Coronary artery (tissue), 2 donors: ENCODE data around the gene CHST5.

Experiments used
- DNase-seq: peaks from one replicate; pipeline ENCODE4 v3.0.0-alpha.2; 2017; ENCODE audit warnings: low spot score
- H3K27ac ChIP-seq, 2 donors: fragments of 200-600 bp; sonication (generic); one replicate each; pipeline ENCODE4 v1.5.1; 2016 to 2019
- H3K4me3 ChIP-seq: fragments of 200-600 bp; sonication (generic); 2 replicates; pipeline ENCODE4 v1.5.1; 2016; ENCODE audit warnings: mild to moderate bottlenecking, moderate library complexity
- CTCF ChIP-seq: fragments of 200-600 bp; sonication (generic); IDR thresholded peaks from one replicate; pipeline ENCODE4 v1.5.1; 2019; ENCODE audit warnings: antibody characterized with exemption

Gene CHST5

GRCh38 chr16:75494661-75495075, 41.2 kb downstream of the CHST5 start:
- H3K4me3 ChIP-seq: peak overlapping the region; percentile 77
- DNase-seq: no peak
- H3K27ac ChIP-seq: peak overlapping the region in 1 of 2 donors; percentile 42
- no peak for TF ChIP-seq CTCF

- H3K4me3 ChIP-seq: peak overlapping the region; percentile 77
- no peak for DNase-seq
- H3K27ac ChIP-seq: peak overlapping the region in 1 of 2 donors; percentile 42
- TF ChIP-seq CTCF: no peak
These were observed 41.7 kb downstream of the CHST5 start for GRCh38 chr16:75494184-75494583.

- no peak overlapping the region for H3K27ac ChIP-seq
- no peak for DNase-seq
- no peak for TF ChIP-seq CTCF
These were observed 44.0 kb downstream of the CHST5 start for GRCh38 chr16:75491876-75492275.

GRCh38 chr16:75488322-75488721, 47.6 kb downstream of the CHST5 start:
- Histone ChIP-seq H3K4me3 (no peak overlapping the region), H3K27ac (no peak overlapping the region)
- DNase-seq: no peak
- no peak for TF ChIP-seq CTCF

More at GRCh38 chr16:75491876-75492275, 44.0 kb downstream of the CHST5 start:
- no peak overlapping the region for H3K4me3 ChIP-seq

- Histone ChIP-seq H3K4me3 (no peak overlapping the region), H3K27ac (no peak overlapping the region)
- no peak for DNase-seq
- no peak for TF ChIP-seq CTCF
These were observed 49.1 kb downstream of the CHST5 start for GRCh38 chr16:75486676-75487313.

GRCh38 chr16:75486014-75486675, 49.8 kb downstream of the CHST5 start:
- Histone ChIP-seq H3K27ac (no peak overlapping the region), H3K4me3 (no peak overlapping the region)
- no peak for DNase-seq
- no peak for TF ChIP-seq CTCF
